NCI-H460 (cell line): ENCODE data around the gene DHRS3. TPM values are rescaled to one million over a fixed set of nuclear protein-coding genes. Genes with fewer than 3 reads are reported as not detected.
A peak's percentile ranks its signal among the peaks of the same experiment; 100 is the strongest.

Experiments used
- DNase-seq: peaks from one replicate; pipeline ENCODE4 v3.0.0-alpha.2; 2016; ENCODE audit warnings: low read depth; ENCODE audit errors: extremely low read depth
- total RNA-seq: library from RNA; depleted of rRNA; stranded (reverse); fragments of >200 nt; shearing (Covaris generic); gene quantifications from 2 replicates; pipeline ENCODE4 v1.2.3, GENCODE V29; 2014

The DHRS3 gene
- total RNA-seq, 1 experiment from 2014 or later, result 19.1 TPM

- DNase-seq, result no peak
These were observed 16.0 kb downstream of the DHRS3 start for GRCh38 chr1:12601700-12602658.

GRCh38 chr1:12600880-12601633 lies 17.0 kb downstream of the DHRS3 start:
- no peak for DNase-seq

- DNase-seq, result no peak
These were observed 17.7 kb downstream of the DHRS3 start for GRCh38 chr1:12600335-12600734.

GRCh38 chr1:12599657-12600056 lies 18.4 kb downstream of the DHRS3 start:
- no peak for DNase-seq

GRCh38 chr1:12598974-12599373 lies 19.0 kb downstream of the DHRS3 start:
- DNase-seq, result no peak

GRCh38 chr1:12597792-12598191 lies 20.2 kb downstream of the DHRS3 start:
- DNase-seq, result no peak

GRCh38 chr1:12596007-12596821 lies 21.8 kb downstream of the DHRS3 start:
- peak; percentile 76 for DNase-seq

GRCh38 chr1:12595757-12596006 lies 22.3 kb downstream of the DHRS3 start:
- DNase-seq, result no peak

GRCh38 chr1:12594966-12595756 lies 22.8 kb downstream of the DHRS3 start:
- DNase-seq, result no peak

GRCh38 chr1:12594490-12594889 lies 23.5 kb downstream of the DHRS3 start:
- DNase-seq, result no peak

- peak; percentile 29 for DNase-seq
These were observed 24.4 kb downstream of the DHRS3 start for GRCh38 chr1:12593621-12594066.

GRCh38 chr1:12592496-12592895 lies 25.5 kb downstream of the DHRS3 start:
- DNase-seq, result no peak

- DNase-seq, result no peak
These were observed 26.6 kb downstream of the DHRS3 start for GRCh38 chr1:12591267-12591938.

- no peak for DNase-seq
These were observed 29.3 kb downstream of the DHRS3 start for GRCh38 chr1:12588695-12589094.

GRCh38 chr1:12587981-12588640 lies 29.9 kb downstream of the DHRS3 start:
- DNase-seq, result no peak

- DNase-seq, result no peak
These were observed 31.8 kb downstream of the DHRS3 start for GRCh38 chr1:12585951-12586942.

- no peak for DNase-seq
These were observed 32.5 kb downstream of the DHRS3 start for GRCh38 chr1:12585536-12585935.
